GM23338 (cell line): Measurements from ENCODE around the gene CTNND2.

Experiments used
- CTCF ChIP-seq, 2 experiments: fragments of 200-600 bp in 1 of 2; sonication (generic) in 1 of 2; conservative IDR thresholded peaks; 2 replicates each; pipeline versions ENCODE4 v1.5.1 to v1.6.1; 2016 to 2017; ENCODE audit warnings: antibody characterized with exemption in 2 of 2, low read depth in 2 of 2, mild to moderate bottlenecking in 2 of 2, moderate library complexity in 1 of 2
- ETS1 ChIP-seq: IDR thresholded peaks from 2 replicates; pipeline ENCODE4 v1.6.1; 2016; ENCODE audit warnings: antibody characterized with exemption
- EZH2 ChIP-seq: fragments of 200-600 bp; sonication (generic); IDR thresholded peaks from one replicate; pipeline ENCODE4 v1.8.0; 2017; ENCODE audit warnings: antibody characterized with exemption, mild to moderate bottlenecking, low read depth; ENCODE audit not compliant: unreplicated experiment
- POLR2AphosphoS5 ChIP-seq: IDR thresholded peaks from 2 replicates; pipeline ENCODE4 v1.6.1; 2016; ENCODE audit warnings: antibody characterized with exemption, low read depth
- ZNF114 ChIP-seq: fragments of 250-450 bp; sonication (Bioruptor Pico); IDR thresholded peaks from 2 replicates; pipeline ENCODE4 v1.5.0; 2020; ENCODE audit warnings: mild to moderate bottlenecking, moderate library complexity

GRCh38 chr5:10988622-10989021 lies 915.6 kb downstream of the CTNND2 start:
- TF ChIP-seq CTCF (conservative IDR thresholded peaks at IDR 0.05; ENCODE audit: low read depth in 2 of 2) (no peak), ETS1 (no peak), POLR2AphosphoS5 (no peak), ZNF114 (no peak), EZH2 (no peak)
